Ramos (cell line): ENCODE measurements around the gene C15orf62.

Experiments
- in situ Hi-C: fragments of 300-500 bp; cut with MboI; formaldehyde crosslinking; loops from one replicate; pipeline ENCODE4 v1.14.3; 2022; ENCODE audit warnings: low sequenced_read_pairs; ENCODE audit not compliant: unreplicated experiment

C15orf62 gene

GRCh38 chr15:40807888-40808461 lies 38.2 kb downstream of the C15orf62 start:
- in situ Hi-C loops = no loop called here

GRCh38 chr15:40808861-40809450 lies 39.2 kb downstream of the C15orf62 start:
- in situ Hi-C loops = no loop called here

GRCh38 chr15:40812721-40813425 lies 43.1 kb downstream of the C15orf62 start:
- in situ Hi-C loops = no loop called here

GRCh38 chr15:40815042-40815698 lies 45.4 kb downstream of the C15orf62 start:
- in situ Hi-C loops = no loop called here

GRCh38 chr15:40819048-40819447 lies 49.3 kb downstream of the C15orf62 start:
- in situ Hi-C loops = no loop called here

GRCh38 chr15:40821195-40821594 lies 51.4 kb downstream of the C15orf62 start:
- in situ Hi-C loops = no loop called here
